ENCODE data around the gene RAB3A.

Gene RAB3A

GRCh38 chr19:18167011-18167410 is 36.8 kb downstream of the RAB3A start:
- DNase-seq = no peak

GRCh38 chr19:18165794-18166544 is 37.9 kb downstream of the RAB3A start:
- no peak for DNase-seq

- no peak for DNase-seq
These were observed 39.8 kb downstream of the RAB3A start for GRCh38 chr19:18164072-18164471.

- DNase-seq = no peak
These were observed 42.2 kb downstream of the RAB3A start for GRCh38 chr19:18161636-18162002.

GRCh38 chr19:18160971-18161635 is 42.7 kb downstream of the RAB3A start:
- DNase-seq = peak; percentile 45

- no peak for DNase-seq
These were observed 43.3 kb downstream of the RAB3A start for GRCh38 chr19:18160493-18160970.

- DNase-seq = no peak
These were observed 44.0 kb downstream of the RAB3A start for GRCh38 chr19:18159810-18160209.

- peak; percentile 25 for DNase-seq
These were observed 44.7 kb downstream of the RAB3A start for GRCh38 chr19:18159059-18159616.

- no peak for DNase-seq
These were observed 45.4 kb downstream of the RAB3A start for GRCh38 chr19:18158467-18158866.

- DNase-seq = no peak
These were observed 46.3 kb downstream of the RAB3A start for GRCh38 chr19:18157465-18158063.

- DNase-seq = peak; percentile 87
These were observed 46.9 kb downstream of the RAB3A start for GRCh38 chr19:18156841-18157464.

- no peak for DNase-seq
These were observed 47.6 kb downstream of the RAB3A start for GRCh38 chr19:18156268-18156667.

GRCh38 chr19:18155095-18156087 is 48.5 kb downstream of the RAB3A start:
- no peak for DNase-seq

- no peak for DNase-seq
These were observed 50.2 kb downstream of the RAB3A start for GRCh38 chr19:18153556-18154134.

- peak; percentile 96 for DNase-seq
These were observed 50.9 kb downstream of the RAB3A start, which contains the start of gene PIK3R2 for GRCh38 chr19:18152817-18153555. Gene PIK3R2, plus strand, starts transcription at chr19:18153163. Its CDS starts 2,717 bp downstream, at chr19:18155880.

- DNase-seq = peak; percentile 94
These were observed 51.4 kb downstream of the RAB3A start for GRCh38 chr19:18152442-18152816.

- no peak for DNase-seq
These were observed 52.8 kb downstream of the RAB3A start for GRCh38 chr19:18150776-18151624.

- no peak for DNase-seq
These were observed 54.3 kb downstream of the RAB3A start for GRCh38 chr19:18149596-18149975.

- no peak for DNase-seq
These were observed 56.4 kb downstream of the RAB3A start for GRCh38 chr19:18147396-18147795.

All from NCI-H226 (cell line).